Epithelial cell of umbilical artery (primary cell): Measurements from ENCODE around the gene CCT6B. TPM values are rescaled to one million over a fixed set of nuclear protein-coding genes. Genes with fewer than 3 reads are reported as not detected.

Experiments used
- total RNA-seq: library from RNA; depleted of rRNA; stranded (reverse); fragments of >200 nt; gene quantifications from 2 replicates; pipeline ENCODE4 v1.2.3, GENCODE V29; 2014

Gene CCT6B, protein sequence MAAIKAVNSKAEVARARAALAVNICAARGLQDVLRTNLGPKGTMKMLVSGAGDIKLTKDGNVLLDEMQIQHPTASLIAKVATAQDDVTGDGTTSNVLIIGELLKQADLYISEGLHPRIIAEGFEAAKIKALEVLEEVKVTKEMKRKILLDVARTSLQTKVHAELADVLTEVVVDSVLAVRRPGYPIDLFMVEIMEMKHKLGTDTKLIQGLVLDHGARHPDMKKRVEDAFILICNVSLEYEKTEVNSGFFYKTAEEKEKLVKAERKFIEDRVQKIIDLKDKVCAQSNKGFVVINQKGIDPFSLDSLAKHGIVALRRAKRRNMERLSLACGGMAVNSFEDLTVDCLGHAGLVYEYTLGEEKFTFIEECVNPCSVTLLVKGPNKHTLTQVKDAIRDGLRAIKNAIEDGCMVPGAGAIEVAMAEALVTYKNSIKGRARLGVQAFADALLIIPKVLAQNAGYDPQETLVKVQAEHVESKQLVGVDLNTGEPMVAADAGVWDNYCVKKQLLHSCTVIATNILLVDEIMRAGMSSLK
- total RNA-seq: 0.32 TPM in 1 of 2 replicates, not detected in the other

GRCh38 chr17:34961093-34961911 is at the start of gene CCT6B, which contains the start of gene ZNF830:
Gene CCT6B (minus strand): TSS chr17:34961460. CDS start chr17:34961393, 67 bp downstream.
Gene ZNF830 (plus strand): TSS chr17:34961540. CDS start chr17:34961567, 27 bp downstream.

GRCh38 chr17:34980353-34980680 is 19.1 kb upstream of the CCT6B start, which contains the start of gene LIG3:
Gene LIG3 (plus strand): TSS chr17:34980512. CDS start chr17:34983006, 2,494 bp downstream.

Other genes with a start within 250 kb of the CCT6B start
- gene ZNF830, start 80 bp upstream of the CCT6B start, total RNA-seq: 16.9 and 19.8 TPM in 2 replicates
- gene LIG3, start 19.1 kb upstream of the CCT6B start, total RNA-seq: 31.2 and 46.7 TPM in 2 replicates
- 2.6 and 4.7 TPM in 2 replicates for gene RFFL, start 102.2 kb upstream of the CCT6B start, total RNA-seq
- 10.3 and 12.0 TPM in 2 replicates for gene RAD51D, start 158.4 kb upstream of the CCT6B start, total RNA-seq
- gene FNDC8, start 160.2 kb upstream of the CCT6B start, total RNA-seq: not detected in 2 replicates
- 24.2 and 35.4 TPM in 2 replicates for gene NLE1, start 180.8 kb upstream of the CCT6B start, total RNA-seq
- gene UNC45B, start 186.4 kb upstream of the CCT6B start, total RNA-seq: not detected in 2 replicates
- gene SLC35G3, start 232.9 kb upstream of the CCT6B start, total RNA-seq: not detected in 2 replicates